ENCODE measurements around the gene DIPK2B.

- TF ChIP-seq CTCF (conservative IDR thresholded peaks at IDR 0.05; ENCODE audit: low read length) (no peak), EZH2phosphoT487 (IDR thresholded peaks at IDR 0.05; ENCODE audit: borderline replicate concordance) (no peak)
Observed at GRCh38 chrX:45165726-45166125, 35.0 kb downstream of the DIPK2B start.
